H9 (cell line): Measurements from ENCODE around the gene IGSF9B. TPM values are rescaled to one million over a fixed set of nuclear protein-coding genes. Genes with fewer than 3 reads are reported as not detected.

Experiments
- DNase-seq: peaks from one replicate; pipeline ENCODE4 v3.0.0-alpha.2; 2017
- H2AFZ ChIP-seq: one replicate; pipeline ENCODE4 v1.6.1; 2013; ENCODE audit warnings: mild to moderate bottlenecking, low read length, control low read depth, moderate library complexity
- H2AK5ac ChIP-seq: 2 replicates; pipeline ENCODE4 v1.6.1; 2013; ENCODE audit warnings: low read length, control low read depth, mixed read lengths; ENCODE audit not compliant: insufficient read length
- H2BK120ac ChIP-seq: one replicate; pipeline ENCODE4 v1.6.1; 2013; ENCODE audit warnings: low read depth, mild to moderate bottlenecking, low read length, control low read depth, inconsistent platforms; ENCODE audit not compliant: poor library complexity, severe bottlenecking
- H2BK12ac ChIP-seq: 2 replicates; pipeline ENCODE4 v1.6.1; 2013; ENCODE audit warnings: low read length, control low read depth, mixed read lengths, low read depth; ENCODE audit not compliant: insufficient read length
- H2BK15ac ChIP-seq: 2 replicates; pipeline ENCODE4 v1.6.1; 2013; ENCODE audit warnings: low read depth, low read length, control low read depth
- H2BK20ac ChIP-seq: one replicate; pipeline ENCODE4 v1.6.1; 2013; ENCODE audit warnings: low read depth, mild to moderate bottlenecking, low read length, control low read depth, inconsistent platforms; ENCODE audit not compliant: poor library complexity, severe bottlenecking
- H2BK5ac ChIP-seq: 2 replicates; pipeline ENCODE4 v1.6.1; 2013; ENCODE audit warnings: low read length, control low read depth, mixed read lengths; ENCODE audit not compliant: insufficient read length
- H3K14ac ChIP-seq: 2 replicates; pipeline ENCODE4 v1.6.1; 2013; ENCODE audit warnings: low read length, control low read depth; ENCODE audit not compliant: insufficient read depth
- H3K18ac ChIP-seq: 2 replicates; pipeline ENCODE4 v1.6.1; 2013; ENCODE audit warnings: low read depth, mild to moderate bottlenecking, mixed read lengths, low read length, control low read depth; ENCODE audit not compliant: insufficient read length
- H3K23ac ChIP-seq: 2 replicates; pipeline ENCODE4 v1.6.1; 2013; ENCODE audit warnings: low read length, control low read depth, mixed read lengths, low read depth; ENCODE audit not compliant: insufficient read length
- H3K23me2 ChIP-seq: 2 replicates; pipeline ENCODE4 v1.6.1; 2013; ENCODE audit warnings: low read depth, mild to moderate bottlenecking, mixed read lengths, low read length, control low read depth; ENCODE audit not compliant: insufficient read length, poor library complexity, severe bottlenecking
- H3K27ac ChIP-seq: 2 replicates; pipeline ENCODE4 v1.5.1; 2013; ENCODE audit warnings: low read length, control low read depth, mixed read lengths, low read depth; ENCODE audit not compliant: insufficient read length
- H3K27me3 ChIP-seq: 2 replicates; pipeline ENCODE4 v1.6.1; 2013; ENCODE audit warnings: low read length, control low read depth, inconsistent platforms; ENCODE audit not compliant: insufficient read depth
- H3K4ac ChIP-seq: 2 replicates; pipeline ENCODE4 v1.6.1; 2013; ENCODE audit warnings: low read depth, mild to moderate bottlenecking, control low read depth, inconsistent platforms, low read length, moderate library complexity
- H3K4me1 ChIP-seq: 2 replicates; pipeline ENCODE4 v1.6.1; 2013; ENCODE audit warnings: low read length, control low read depth, inconsistent platforms; ENCODE audit not compliant: insufficient read depth
- H3K4me2 ChIP-seq: 2 replicates; pipeline ENCODE4 v1.6.1; 2013; ENCODE audit warnings: low read length, control low read depth, mixed read lengths; ENCODE audit not compliant: insufficient read length, insufficient read depth
- H3K56ac ChIP-seq: 2 replicates; pipeline ENCODE4 v1.6.1; 2013; ENCODE audit warnings: low read depth, mild to moderate bottlenecking, mixed read lengths, low read length, control low read depth; ENCODE audit not compliant: insufficient read length
- H3K79me1 ChIP-seq: 2 replicates; pipeline ENCODE4 v1.6.1; 2013; ENCODE audit warnings: low read depth, mild to moderate bottlenecking, moderate library complexity, low read length, control low read depth, inconsistent platforms; ENCODE audit not compliant: insufficient read depth, poor library complexity, severe bottlenecking
- H3K79me2 ChIP-seq: 2 replicates; pipeline ENCODE4 v1.6.1; 2013; ENCODE audit warnings: low read length, control low read depth, inconsistent platforms; ENCODE audit not compliant: insufficient read depth
- H3K9ac ChIP-seq: 2 replicates; pipeline ENCODE4 v1.6.1; 2013; ENCODE audit warnings: low read length, control low read depth, mixed read lengths; ENCODE audit not compliant: insufficient read length; ENCODE audit errors: extremely low read depth
- H3K9me3 ChIP-seq: one replicate; pipeline ENCODE4 v1.6.1; 2013; ENCODE audit warnings: low read depth, low read length, inconsistent platforms; ENCODE audit not compliant: control insufficient read depth
- H3T11ph ChIP-seq: one replicate; pipeline ENCODE4 v1.6.1; 2013; ENCODE audit warnings: mild to moderate bottlenecking, low read length, control low read depth, inconsistent platforms
- H4K20me1 ChIP-seq: one replicate; pipeline ENCODE4 v1.6.1; 2013; ENCODE audit not compliant: control insufficient read depth, insufficient read length, insufficient read depth
- H4K5ac ChIP-seq: 2 replicates; pipeline ENCODE4 v1.6.1; 2013; ENCODE audit warnings: low read depth, mild to moderate bottlenecking, mixed read lengths, low read length, control low read depth; ENCODE audit not compliant: insufficient read length
- H4K8ac ChIP-seq: replicated peaks from 2 replicates; pipeline ENCODE4 v1.6.1; 2013; ENCODE audit warnings: low read length, control low read depth, mixed read lengths, low read depth; ENCODE audit not compliant: insufficient read length
- H4K91ac ChIP-seq: 2 replicates; pipeline ENCODE4 v1.6.1; 2013; ENCODE audit warnings: low read depth, mild to moderate bottlenecking, moderate library complexity, mixed read lengths, low read length, control low read depth; ENCODE audit not compliant: insufficient read length
- H3K27ac Mint-ChIP-seq, 3 experiments: 2 replicates in 2 of 3; 3 replicates in 1 of 3; pipeline ENCODE4 v1.8.0; 2020 to 2021; ENCODE audit warnings: mixed read lengths in 3 of 3, mild to moderate bottlenecking in 1 of 3, moderate library complexity in 1 of 3
- H3K27me3 Mint-ChIP-seq: 2 replicates; pipeline ENCODE4 v1.8.0; 2021; ENCODE audit warnings: low read depth, mild to moderate bottlenecking, moderate library complexity, mixed read lengths
- H3K36me3 Mint-ChIP-seq, 3 experiments: 2 replicates in 2 of 3; 3 replicates in 1 of 3; pipeline ENCODE4 v1.8.0; 2020 to 2021; ENCODE audit warnings: low read depth in 3 of 3, mixed read lengths in 3 of 3; ENCODE audit not compliant: insufficient read depth in 1 of 3
- H3K4me1 Mint-ChIP-seq, 2 experiments: 2 replicates each; pipeline ENCODE4 v1.8.0; 2020; ENCODE audit warnings: mixed read lengths in 2 of 2
- H3K4me3 Mint-ChIP-seq, 2 experiments: 2 replicates in 1 of 2; 3 replicates in 1 of 2; pipeline ENCODE4 v1.8.0; 2020 to 2021; ENCODE audit warnings: mild to moderate bottlenecking in 2 of 2, mixed read lengths in 2 of 2, moderate library complexity in 1 of 2
- H3K9me3 Mint-ChIP-seq, 2 experiments: 2 replicates in 1 of 2; 3 replicates in 1 of 2; pipeline ENCODE4 v1.8.0; 2020; ENCODE audit warnings: mild to moderate bottlenecking in 2 of 2, mixed read lengths in 2 of 2, moderate library complexity in 1 of 2
- CTCF ChIP-seq: fragments of 200-600 bp; sonication (generic); conservative IDR thresholded peaks from 3 replicates; pipeline ENCODE4 v1.8.0; 2021; ENCODE audit warnings: antibody characterized with exemption, mild to moderate bottlenecking
- WGBS: extraction: QIAGEN DNeasy Blood & Tissue Kit; methylation state at CpG from one replicate; pipeline ENCODE4 v1.1.7; 2013; ENCODE audit warnings: missing lambda C conversion rate, low lambda C conversion rate, mixed read lengths; ENCODE audit not compliant: insufficient read length; ENCODE audit errors: extremely low coverage; 5-methylcytosine and 5-hydroxymethylcytosine counted together
- total RNA-seq: library from RNA; stranded (reverse); gene quantifications from 2 replicates; pipeline ENCODE4 v1.2.1, GENCODE V29; 2021

Gene IGSF9B
- total RNA-seq, 1 experiment from 2014 or later, result 25.7 TPM

DNA sequence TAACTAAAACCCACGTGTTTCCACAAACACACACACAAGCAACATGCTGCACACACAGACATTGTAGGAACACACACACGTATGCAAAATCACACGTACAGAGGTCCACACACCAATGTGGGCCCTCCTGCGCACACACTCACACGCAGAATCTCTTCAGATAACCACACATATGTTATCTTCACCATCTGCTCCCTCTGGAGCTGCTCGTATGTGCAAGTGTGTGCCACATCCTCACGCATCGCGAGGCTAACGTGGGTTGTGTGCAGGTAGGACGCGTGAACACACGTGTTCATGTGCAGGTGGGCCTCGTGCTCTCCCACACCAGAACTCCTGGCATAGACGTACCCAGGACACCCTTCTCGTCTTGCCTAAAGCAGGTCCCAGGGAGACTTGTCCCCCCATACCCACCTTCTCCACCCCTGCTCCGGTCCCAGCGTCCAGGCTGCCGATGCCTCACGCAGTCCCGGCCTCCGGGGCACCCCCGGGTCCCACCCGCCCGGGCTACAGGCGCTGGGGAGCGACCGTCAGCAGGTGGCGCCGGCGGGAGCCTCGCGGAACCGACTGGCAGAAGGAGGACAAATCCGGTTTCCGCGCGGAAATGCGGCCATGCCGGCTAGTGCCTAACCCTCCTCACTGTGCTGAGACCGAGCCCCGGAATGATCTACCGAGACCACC is 10.3 kb upstream of the IGSF9B start:
- Histone ChIP-seq H3K4ac (no peak overlapping the region), H3K79me1 (no peaks in the 10 kb centered on the region), H3K23me2 (no peaks in the 10 kb centered on the region), H3K4me1 (no peaks in the 10 kb centered on the region), H2BK15ac (no peak overlapping the region), H2AK5ac (no peak overlapping the region), H3K18ac (no peak overlapping the region), H4K8ac (no peak overlapping the region), H2BK20ac (no peak overlapping the region), H3T11ph (no peak overlapping the region), H2BK120ac (no peak overlapping the region), H3K27me3 (peaks cover under 1% of the 10 kb centered on the region; the same call in 1 of the 2 replicates), H3K9ac (no peak overlapping the region), H3K14ac (no peak overlapping the region), H4K5ac (no peak overlapping the region), H3K23ac (no peak overlapping the region), H2BK5ac (no peak overlapping the region), H3K79me2 (no peaks in the 10 kb centered on the region), H4K20me1 (peaks cover 3% of the 10 kb centered on the region), H2BK12ac (no peak overlapping the region), H3K9me3 (no peaks in the 10 kb centered on the region), H2AFZ (no peak overlapping the region), H3K27ac (no peak overlapping the region), H4K91ac (no peak overlapping the region), H3K56ac (no peak overlapping the region), H3K4me2 (no peak overlapping the region)
- TF ChIP-seq CTCF, result peak; percentile 72
- no CpG with 5 or more reads among the region's 43 CpGs for WGBS
- Mint-ChIP-seq H3K4me3 (peak overlapping the region in 1 of 2 experiments; percentile 24; a peak in 1 of 5 replicates), H3K9me3 (peaks cover 0 to 3% of the 10 kb centered on the region in 2 experiments; a peak in 2 of 5 replicates), H3K27me3 (peaks cover 61% of the 10 kb centered on the region), H3K4me1 (peaks cover 2 to 13% of the 10 kb centered on the region in 2 experiments), H3K27ac (no peak overlapping the region), H3K36me3 (no peaks in the 10 kb centered on the region)
- peak; percentile 77 for DNase-seq
